IMR-90 (cell line): ENCODE results near the gene IRAK1BP1.

ENCODE experiments used
- CHD1 ChIP-seq: IDR thresholded peaks from 2 replicates; pipeline ENCODE4 v1.6.1; 2012; ENCODE audit warnings: low read depth, low read length, improper control_type of control experiment
- MAFK ChIP-seq: IDR thresholded peaks from 2 replicates; pipeline ENCODE4 v1.6.1; 2012; ENCODE audit warnings: low read depth, low read length, improper control_type of control experiment
- POLR2A ChIP-seq: IDR thresholded peaks from 2 replicates; pipeline ENCODE4 v1.6.1; 2012; ENCODE audit warnings: mild to moderate bottlenecking, low read depth, low read length
- RAD21 ChIP-seq: IDR thresholded peaks from 2 replicates; pipeline ENCODE4 v1.6.1; 2012; ENCODE audit warnings: low read length, improper control_type of control experiment
- TF ChIP-seq, protein P1 (sequence below): fragments of 150-350 bp; IDR thresholded peaks from 2 replicates; pipeline ENCODE4 v1.6.1; 2017; ENCODE audit warnings: mild to moderate bottlenecking, antibody characterized with exemption, low read length, low read depth
- TF ChIP-seq, protein P2 (sequence below): conservative IDR thresholded peaks from 2 replicates; pipeline ENCODE4 v1.5.1; 2012; ENCODE audit warnings: mild to moderate bottlenecking, low read depth, low read length, improper control_type of control experiment

DNA sequence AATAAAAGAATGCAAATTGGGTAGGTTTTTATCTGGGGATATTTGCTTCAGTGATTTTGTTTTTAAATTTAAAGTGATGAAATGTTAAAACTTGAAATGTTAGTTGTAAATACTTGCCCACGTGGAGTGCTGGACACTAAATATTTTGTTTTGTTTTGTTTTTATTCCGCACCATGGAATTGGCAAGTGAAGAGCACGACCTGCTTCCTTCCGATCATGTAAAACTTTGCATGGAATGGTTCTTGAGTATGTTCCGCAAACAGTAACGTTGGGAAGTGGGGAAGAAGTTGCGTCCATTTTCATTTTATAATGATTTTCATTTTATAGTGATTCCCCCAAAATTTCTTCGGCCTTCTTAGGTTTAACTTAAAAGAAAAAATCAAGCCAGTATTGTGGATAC lies 765 bp downstream of the IRAK1BP1 start:
- TF ChIP-seq, protein P1, sequence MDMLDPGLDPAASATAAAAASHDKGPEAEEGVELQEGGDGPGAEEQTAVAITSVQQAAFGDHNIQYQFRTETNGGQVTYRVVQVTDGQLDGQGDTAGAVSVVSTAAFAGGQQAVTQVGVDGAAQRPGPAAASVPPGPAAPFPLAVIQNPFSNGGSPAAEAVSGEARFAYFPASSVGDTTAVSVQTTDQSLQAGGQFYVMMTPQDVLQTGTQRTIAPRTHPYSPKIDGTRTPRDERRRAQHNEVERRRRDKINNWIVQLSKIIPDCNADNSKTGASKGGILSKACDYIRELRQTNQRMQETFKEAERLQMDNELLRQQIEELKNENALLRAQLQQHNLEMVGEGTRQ: no peak
- TF ChIP-seq, protein P2, sequence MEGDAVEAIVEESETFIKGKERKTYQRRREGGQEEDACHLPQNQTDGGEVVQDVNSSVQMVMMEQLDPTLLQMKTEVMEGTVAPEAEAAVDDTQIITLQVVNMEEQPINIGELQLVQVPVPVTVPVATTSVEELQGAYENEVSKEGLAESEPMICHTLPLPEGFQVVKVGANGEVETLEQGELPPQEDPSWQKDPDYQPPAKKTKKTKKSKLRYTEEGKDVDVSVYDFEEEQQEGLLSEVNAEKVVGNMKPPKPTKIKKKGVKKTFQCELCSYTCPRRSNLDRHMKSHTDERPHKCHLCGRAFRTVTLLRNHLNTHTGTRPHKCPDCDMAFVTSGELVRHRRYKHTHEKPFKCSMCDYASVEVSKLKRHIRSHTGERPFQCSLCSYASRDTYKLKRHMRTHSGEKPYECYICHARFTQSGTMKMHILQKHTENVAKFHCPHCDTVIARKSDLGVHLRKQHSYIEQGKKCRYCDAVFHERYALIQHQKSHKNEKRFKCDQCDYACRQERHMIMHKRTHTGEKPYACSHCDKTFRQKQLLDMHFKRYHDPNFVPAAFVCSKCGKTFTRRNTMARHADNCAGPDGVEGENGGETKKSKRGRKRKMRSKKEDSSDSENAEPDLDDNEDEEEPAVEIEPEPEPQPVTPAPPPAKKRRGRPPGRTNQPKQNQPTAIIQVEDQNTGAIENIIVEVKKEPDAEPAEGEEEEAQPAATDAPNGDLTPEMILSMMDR: no peak
- TF ChIP-seq MAFK (no peak), POLR2A (no peak), RAD21 (no peak), CHD1 (no peak)
